GM20000 (cell line): ENCODE data around the gene AP3B1.
"Not testable (repeated sequence)": the region's sequence is repeated elsewhere in the genome, so short reads cannot be mapped to it uniquely, and the experiment has no call there.

Source experiments
- DNase-seq: peaks from one replicate; pipeline ENCODE4 v3.0.0; 2012; ENCODE audit warnings: low spot score
- TF ChIP-seq, protein P1 (sequence below): IDR thresholded peaks from 2 replicates; pipeline ENCODE4 v1.5.1; 2012; ENCODE audit warnings: mild to moderate bottlenecking, control low read depth; ENCODE audit errors: extremely low read depth, missing control alignments

AP3B1 gene

DNA sequence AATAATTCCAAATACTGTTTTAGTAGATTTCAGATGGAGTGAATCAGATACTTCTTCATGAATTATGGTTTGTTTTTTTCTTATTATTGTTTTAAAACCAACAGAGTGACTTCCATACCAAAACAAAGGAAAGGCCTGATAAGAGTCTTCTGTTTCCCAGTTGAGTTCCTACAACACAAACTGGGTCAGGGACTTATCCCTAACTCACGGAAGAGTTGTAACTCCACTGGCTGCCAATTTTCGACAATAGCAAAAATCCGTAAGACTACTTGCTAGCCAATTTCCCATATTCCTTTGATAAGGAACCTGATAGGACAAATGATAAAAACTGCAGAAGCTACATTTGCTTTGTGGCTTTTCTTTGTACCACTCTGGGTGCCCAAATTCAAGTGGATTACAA lies 219.2 kb downstream of the AP3B1 start:
- TF ChIP-seq, protein P1, sequence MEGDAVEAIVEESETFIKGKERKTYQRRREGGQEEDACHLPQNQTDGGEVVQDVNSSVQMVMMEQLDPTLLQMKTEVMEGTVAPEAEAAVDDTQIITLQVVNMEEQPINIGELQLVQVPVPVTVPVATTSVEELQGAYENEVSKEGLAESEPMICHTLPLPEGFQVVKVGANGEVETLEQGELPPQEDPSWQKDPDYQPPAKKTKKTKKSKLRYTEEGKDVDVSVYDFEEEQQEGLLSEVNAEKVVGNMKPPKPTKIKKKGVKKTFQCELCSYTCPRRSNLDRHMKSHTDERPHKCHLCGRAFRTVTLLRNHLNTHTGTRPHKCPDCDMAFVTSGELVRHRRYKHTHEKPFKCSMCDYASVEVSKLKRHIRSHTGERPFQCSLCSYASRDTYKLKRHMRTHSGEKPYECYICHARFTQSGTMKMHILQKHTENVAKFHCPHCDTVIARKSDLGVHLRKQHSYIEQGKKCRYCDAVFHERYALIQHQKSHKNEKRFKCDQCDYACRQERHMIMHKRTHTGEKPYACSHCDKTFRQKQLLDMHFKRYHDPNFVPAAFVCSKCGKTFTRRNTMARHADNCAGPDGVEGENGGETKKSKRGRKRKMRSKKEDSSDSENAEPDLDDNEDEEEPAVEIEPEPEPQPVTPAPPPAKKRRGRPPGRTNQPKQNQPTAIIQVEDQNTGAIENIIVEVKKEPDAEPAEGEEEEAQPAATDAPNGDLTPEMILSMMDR = no peak
- no peak for DNase-seq

DNA sequence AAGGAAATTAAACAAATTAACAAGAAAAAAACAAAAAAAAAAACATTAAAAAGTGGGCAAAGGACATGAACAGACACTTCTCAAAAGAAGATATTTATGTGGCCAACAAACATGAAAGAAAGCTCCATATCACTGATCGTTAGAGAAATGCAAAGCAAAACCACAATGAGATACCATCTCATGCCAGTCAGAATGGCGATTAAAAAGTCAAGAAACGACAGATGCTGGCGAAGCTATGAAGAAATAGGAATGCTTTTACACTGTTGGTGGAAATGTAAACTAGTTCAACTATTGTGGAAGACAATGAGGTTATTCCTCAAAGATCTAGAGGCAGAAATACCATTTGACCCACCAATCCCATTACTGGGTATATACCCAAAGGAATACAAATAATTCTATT lies 223.8 kb downstream of the AP3B1 start:
- DNase-seq = not testable (repeated sequence)

DNA sequence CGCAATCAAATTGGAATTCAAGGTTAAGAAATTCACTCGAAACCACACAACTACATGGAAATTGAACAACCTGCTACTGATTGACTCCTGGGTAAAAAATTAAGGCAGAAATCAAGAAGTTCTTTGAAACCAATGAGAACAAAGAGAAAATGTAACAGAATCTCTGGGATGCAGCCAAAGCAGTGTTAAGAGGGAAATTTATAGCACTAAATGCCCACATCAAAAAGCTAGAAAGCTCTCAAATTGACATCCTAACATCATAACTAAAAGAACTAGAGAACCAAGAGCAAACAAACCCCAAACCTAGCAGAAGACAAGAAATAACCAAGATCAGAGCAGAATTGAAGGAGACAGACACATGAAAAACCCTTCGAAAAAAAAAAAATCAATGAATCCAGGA lies 226.9 kb downstream of the AP3B1 start:
- DNase-seq = not testable (repeated sequence)

DNA sequence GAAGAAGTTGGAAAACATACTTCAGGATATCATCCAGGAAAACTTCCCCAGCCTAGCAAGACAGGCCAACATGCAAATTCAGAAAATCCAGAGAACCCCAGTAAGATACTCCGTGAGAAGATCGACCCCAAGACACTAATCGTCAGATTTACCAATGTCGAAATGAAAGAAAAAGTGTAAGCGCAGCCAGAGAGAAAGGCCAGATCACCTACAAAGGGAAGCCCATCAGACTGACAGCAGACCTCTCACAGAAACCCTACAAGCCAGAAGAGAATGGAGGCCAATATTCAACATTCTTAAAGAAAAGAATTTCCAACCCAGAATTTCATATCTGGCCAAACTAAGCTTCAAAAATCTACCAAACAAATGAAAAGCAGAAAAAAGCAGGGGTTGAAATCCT lies 227.8 kb downstream of the AP3B1 start:
- DNase-seq = not testable (repeated sequence)

DNA sequence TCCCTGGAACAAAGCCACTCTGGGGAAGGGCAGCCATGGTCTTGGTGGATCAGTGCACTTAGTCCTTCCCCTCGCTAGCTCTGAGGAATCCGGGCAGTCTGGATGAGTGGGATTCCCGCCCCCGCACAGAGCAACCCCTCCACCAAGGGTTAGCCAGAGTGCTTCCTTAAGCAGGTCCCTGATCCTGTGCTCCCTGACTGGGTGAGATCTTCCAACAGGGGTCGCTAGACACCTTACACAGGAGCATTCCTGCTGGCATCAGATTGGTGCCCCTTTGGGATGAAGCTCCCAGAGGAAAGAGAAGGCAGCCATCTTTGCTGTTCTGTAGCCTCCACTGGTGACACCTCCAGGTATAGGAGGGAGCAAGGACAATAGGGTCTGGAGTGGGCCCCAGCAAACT lies 228.8 kb downstream of the AP3B1 start:
- DNase-seq = no peak
- TF ChIP-seq, protein P1 = no peak

DNA sequence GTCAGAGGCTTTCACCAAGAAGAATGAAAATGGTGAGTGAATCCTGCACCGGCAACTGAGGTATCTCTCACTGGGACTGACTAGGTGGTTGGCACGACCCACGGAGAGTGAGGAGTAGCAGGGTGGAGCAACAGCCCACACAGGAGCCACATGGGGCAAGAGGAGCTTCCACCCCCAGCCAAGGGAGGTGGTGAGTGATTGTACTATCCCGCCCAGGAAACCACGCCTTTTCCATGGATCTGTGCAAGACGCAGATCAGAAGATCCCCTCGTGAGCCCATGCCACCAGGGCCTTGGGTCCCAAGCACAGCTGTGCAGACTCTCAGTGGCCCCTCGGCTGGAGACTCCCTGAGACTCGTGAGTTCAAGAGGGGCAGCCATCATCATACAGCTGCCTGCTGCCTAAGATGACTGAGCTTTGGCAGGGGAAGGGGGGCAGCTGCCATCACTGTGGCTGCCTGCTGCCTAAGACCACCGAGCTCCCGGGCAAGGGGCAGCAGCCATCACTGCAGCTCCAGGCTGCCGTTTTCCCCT lies 229.5 kb downstream of the AP3B1 start:
- TF ChIP-seq, protein P1 = no peak
- no peak for DNase-seq

- TF ChIP-seq, protein P1 = no peak
- no peak for DNase-seq
Measured at GRCh38 chr5:78063495-78063894, 231.0 kb downstream of the AP3B1 start.

- TF ChIP-seq, protein P1 = no peak
- no peak for DNase-seq
Measured at GRCh38 chr5:78062645-78063044, 231.9 kb downstream of the AP3B1 start.

DNA sequence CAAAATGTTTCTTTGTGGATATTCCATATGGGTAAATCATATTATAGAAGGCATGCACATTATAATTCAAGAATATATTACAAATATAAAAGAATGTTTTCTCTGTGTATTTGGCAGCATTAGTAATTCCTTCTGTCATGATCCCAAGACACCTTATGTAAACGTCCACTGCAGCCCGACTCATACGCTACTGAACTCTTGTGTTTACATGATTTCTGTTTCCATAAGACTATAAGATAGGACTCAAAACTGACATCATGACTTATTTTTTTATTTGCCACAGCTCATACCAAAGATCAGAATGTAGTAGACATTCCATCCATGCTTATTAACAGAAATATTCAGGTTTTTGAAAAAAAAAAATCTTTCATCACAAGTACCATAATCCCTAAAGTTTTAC lies 234.1 kb downstream of the AP3B1 start:
- TF ChIP-seq, protein P1 = no peak
- DNase-seq = no peak
